DMS153 (cell line): ENCODE data around the gene CNOT8.
"Not testable (repeated sequence)": the region's sequence is repeated elsewhere in the genome, so short reads cannot be mapped to it uniquely, and the experiment has no call there.

Source experiments
- DNase-seq: peaks from one replicate; lab custom pipeline; 2025; lab: John Stamatoyannopoulos, UW

The CNOT8 gene

GRCh38 chr5:154858297-154858971 is at the start of gene CNOT8:
TSS of gene CNOT8 (plus strand) at chr5:154858627. CDS start at chr5:154863279, 4,652 bp downstream.
- peak; percentile 80 for DNase-seq

DNA sequence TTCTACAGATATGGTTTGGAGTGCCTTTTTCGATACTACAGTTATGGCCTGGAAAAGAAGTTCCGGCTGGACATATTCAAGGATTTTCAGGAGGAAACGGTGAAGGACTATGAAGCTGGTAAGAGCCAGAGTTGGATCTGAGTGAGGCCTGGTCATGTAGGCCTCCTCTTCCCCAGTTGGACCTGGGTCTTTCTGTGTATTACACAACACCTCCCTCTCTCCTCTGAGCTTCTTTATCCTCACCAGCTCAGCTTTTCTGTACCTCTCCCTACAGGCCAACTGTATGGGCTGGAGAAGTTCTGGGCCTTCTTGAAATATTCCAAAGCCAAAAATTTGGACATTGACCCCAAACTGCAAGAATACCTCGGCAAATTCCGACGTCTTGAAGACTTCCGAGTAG is 47.2 kb upstream of the CNOT8 start:
- no peak for DNase-seq

DNA sequence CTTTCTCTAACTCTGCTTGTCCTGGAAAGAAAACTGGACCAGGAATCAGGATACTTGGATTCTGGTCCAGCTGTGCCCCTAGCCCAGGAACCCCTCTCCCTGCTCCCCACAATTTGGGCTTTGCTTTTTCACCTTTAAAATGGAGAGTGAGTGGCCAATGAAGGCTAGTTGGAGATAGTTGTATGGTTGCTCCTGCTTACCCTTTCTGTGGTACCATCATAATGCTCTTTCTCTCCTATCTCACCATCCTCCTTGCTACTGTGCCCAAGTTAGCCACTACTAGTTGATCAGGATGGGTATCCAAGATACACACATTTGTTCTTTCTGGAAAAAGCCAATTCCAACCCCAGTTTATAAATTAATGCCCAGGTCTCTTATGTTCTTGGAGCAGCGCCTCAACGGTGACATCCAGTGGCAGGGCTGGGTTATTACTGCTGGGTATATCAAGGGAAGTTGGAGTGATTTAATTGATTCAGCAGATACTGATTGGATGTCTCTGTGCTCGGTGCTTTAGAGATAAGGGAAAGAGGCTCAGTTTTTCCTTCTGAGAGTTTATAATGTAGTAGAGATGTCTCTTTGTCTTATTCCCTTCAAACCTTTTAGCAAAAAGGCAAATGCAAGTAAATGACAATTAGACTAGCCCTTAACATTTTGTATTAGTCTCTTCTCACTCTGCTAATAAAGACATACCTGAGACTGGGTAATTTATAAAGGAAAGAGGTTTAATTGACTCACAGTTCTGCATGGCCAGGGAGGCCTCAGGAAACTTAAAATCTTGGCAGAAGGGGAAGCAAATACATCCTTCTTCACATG is 46.6 kb upstream of the CNOT8 start:
- DNase-seq = no peak

- no peak for DNase-seq
These were observed 45.3 kb upstream of the CNOT8 start for GRCh38 chr5:154813158-154813557.

DNA sequence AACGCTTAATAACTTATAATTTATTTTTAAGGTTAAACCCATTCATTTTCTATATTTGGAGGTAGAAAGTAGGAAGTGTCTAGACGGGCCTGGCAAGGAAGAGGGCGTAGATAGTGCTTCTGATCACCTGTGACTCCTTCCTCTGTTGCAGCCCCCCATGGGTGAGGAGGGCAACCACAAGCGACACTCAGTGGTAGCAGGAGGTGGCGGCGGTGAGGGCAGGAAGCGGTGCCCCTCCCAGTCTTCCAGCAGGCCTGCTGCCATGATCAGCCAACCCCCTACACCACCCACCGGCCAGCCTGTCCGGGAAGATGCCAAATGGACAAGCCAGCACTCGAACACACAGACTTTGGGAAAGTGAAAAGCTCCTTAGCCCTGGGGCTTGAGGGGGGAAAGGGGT is 44.7 kb upstream of the CNOT8 start:
- no peak for DNase-seq

DNA sequence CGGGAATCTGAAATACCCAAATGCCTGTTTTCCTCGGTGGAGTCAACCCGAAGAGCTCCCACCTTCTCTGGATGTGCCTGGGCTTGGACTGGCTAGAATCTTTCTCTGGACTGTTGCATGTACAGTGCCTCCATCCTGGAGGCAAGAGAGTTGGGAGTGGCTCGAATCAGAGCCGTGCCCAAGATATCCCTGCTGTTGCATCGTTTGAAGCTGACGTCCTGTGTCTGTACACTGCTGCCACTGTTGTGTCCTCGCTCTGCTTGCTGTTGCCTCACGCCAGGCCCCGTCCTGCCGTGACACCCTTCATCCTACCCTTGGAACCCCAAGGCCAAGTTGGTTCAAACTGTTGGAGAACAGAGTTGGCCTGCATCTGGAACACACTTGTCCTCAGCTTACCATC is 43.4 kb upstream of the CNOT8 start:
- no peak for DNase-seq

GRCh38 chr5:154815684-154816247 is 42.7 kb upstream of the CNOT8 start:
- no peak for DNase-seq

DNA sequence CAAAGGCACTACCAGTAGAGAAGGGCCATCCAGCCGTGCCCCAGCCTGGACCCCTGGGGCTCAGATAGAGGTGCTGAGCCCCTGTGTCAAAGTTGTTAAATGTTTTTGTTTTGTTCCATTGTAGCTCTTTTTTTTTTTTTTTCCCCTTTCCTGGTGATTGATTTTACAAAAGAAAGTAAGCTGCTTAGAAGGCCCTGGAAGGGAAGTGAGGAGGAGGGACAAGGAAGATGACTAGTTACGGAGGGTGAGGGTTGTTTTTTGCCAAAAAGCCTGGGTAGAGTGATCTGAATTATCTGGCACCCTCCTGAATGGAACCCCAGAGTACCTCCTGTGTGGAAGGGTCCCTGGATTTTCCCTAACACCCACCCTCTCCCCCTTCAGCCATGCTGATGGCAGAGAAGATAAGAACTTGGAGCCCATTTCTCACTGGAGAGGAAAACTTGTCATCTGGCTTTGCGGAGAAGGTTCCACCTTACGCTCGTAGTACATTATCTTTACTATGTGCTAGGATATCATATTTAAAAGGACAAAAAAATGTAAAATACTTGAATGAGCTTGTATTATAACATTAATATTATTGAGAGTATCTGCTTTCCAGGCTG is 41.4 kb upstream of the CNOT8 start:
- DNase-seq = no peak

GRCh38 chr5:154817815-154818214 is 40.6 kb upstream of the CNOT8 start:
- DNase-seq = no peak

DNA sequence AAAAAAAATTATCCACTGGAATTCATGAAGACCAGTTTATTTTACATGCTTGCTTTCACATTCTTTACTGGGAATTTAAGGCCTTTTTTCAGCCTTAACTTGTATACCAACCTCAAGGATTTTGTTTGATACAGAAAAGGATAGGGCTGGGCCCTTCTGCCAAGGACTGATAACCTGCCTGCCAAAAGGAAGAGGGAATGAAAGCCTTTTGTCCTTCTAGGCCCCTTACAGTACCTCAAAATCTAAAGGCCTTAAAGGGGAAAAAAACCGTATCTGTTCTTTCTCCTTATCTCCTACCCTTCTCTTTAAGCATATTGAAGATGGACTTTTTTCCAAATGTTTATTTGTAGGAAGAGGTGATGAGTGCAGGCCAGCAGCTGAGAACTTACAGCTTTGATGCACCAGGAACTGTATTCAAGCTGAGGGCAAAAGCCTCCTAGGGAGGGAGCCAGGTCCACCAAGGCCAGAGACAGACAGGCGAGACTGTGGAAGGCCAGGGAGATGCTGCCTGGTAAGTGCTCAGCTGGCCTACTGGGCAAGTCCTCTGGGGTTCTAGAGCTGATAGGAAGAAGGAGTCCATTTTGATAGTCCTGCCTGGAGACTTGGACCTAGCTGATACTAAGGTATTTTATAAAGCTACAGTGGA is 39.8 kb upstream of the CNOT8 start:
- DNase-seq = no peak

GRCh38 chr5:154819546-154819945 is 38.9 kb upstream of the CNOT8 start:
- no peak for DNase-seq

DNA sequence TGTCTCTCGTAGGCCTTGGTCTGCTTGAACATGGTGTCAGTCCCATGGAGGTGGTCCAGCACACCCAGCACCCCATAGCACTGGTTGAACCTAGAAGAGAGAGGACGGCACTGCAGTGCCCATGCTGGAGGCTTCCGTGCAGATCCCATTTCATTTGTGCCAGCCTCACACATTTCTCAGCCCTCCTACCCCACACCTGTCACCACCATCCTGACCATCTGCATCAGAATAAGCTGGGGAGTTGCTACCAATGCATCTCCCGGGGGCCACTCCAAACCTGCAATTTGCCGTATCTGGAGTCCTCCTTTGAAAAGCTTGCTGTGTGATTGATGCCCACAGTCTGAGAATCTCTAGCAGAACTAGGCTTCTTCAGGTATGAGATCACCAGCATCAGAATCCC is 38.0 kb upstream of the CNOT8 start:
- no peak for DNase-seq

DNA sequence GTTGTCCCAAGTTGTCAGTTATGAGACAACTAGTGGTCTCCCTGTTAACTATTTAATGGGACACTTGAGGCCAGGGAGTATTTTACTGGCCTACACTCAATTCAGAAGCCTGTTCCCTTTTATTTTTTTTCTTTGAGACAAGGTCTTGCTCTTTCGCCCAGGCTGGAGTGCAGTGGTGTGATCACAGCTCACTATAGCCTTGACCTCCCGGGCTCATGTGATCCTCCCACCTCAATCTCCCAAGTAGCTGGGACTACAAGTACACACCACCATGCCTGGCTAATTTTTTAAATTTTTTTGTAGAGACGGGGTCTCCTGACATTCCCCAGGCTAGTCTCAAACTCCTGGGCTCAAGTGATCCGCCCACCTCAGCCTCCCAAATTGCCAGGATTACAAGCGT is 35.5 kb upstream of the CNOT8 start:
- not testable (repeated sequence) for DNase-seq

GRCh38 chr5:154823605-154824004 is 34.8 kb upstream of the CNOT8 start:
- DNase-seq = no peak

DNA sequence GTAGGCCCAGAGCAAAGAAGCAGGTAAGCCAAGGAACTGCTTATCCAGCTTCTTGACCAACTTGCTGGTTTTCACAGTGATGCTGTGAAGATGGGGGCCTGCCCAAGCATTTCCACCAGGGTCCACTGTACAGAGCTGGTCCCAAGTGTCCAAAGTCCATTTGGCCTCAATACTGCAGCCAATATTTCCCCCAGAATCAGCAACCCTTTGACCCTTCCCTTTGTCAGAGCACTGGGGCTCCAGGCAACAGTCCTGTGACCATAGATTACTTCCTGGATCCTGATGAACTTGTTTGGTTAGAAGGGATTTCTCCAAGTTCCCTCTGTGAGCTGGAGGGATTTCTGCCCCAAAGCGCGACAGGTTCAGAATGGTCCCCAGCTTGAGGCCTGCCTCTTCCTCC is 34.4 kb upstream of the CNOT8 start:
- DNase-seq = no peak

DNA sequence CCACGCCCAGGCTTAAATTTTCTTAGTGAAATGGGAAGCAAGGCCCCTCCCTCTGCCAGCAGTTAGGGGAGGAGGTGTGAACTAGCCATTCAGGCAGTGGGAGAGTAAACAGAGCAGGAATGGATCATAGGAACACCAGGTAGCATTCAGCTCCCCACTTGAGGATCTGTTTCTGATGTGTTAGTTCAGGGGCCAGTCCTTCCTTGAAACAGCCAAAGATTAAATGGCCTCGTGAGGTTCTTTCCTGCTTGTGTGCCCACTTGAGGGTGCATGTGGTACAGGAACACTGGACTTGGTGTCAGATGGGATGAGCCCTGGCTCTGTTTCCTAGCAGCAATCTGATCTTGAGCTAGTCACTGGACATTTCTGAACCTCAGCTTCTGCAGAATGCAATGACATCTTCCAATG is 29.2 kb upstream of the CNOT8 start:
- peak; percentile 24 for DNase-seq

DNA sequence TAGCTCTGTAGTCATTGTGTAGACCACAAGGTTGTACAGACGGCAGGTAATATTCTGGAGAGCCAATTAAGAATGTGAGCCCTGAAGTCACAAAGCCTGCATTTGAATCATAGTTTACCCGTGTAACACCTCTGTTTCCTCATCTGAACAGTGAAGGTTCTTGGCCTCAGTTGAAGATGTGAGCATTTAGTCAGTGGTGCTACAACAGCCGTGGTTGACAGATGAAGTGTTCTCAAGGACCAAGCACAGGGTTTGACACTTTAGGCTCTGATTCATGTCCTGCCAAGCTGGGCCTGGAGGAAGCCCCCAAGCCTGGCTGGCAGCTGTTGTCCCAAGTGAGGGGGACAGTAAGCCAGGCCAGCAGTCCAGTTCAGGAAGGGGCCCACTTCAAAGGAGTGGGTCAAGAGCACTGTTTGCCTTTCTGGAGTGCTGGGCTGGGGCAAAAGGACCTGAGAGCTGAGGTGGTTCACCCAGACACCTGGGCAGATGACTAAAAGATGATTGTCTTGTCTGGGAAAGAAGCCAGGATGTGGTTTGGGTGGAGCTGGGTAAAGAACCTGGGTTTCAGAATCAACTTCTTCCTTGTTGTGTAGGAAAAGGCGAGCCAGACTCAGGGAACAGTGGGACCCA is 28.7 kb upstream of the CNOT8 start:
- DNase-seq = peak; percentile 37

- no peak for DNase-seq
These were observed 28.2 kb upstream of the CNOT8 start for GRCh38 chr5:154830219-154830595.

DNA sequence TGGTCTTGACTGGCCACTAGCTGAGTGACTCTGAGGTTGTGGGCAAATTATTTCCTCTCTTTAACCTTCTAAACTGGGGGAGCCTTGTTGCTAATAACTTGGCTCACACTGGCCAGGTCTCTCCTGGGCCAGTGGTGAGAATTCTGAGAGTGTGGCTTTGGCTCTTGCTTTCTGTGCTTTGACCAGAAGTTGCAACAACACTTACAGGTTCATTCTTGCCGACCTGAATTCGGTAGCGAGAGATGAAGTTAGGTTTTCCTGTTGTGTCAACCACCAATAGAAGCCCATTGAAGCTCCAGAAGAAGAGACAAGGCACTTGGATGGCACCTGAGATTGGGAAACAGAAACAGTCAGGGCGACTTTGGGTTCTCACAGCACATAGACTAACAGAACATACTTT is 27.8 kb upstream of the CNOT8 start:
- no peak for DNase-seq

GRCh38 chr5:154831451-154831850 is 27.0 kb upstream of the CNOT8 start:
- DNase-seq = no peak

DNA sequence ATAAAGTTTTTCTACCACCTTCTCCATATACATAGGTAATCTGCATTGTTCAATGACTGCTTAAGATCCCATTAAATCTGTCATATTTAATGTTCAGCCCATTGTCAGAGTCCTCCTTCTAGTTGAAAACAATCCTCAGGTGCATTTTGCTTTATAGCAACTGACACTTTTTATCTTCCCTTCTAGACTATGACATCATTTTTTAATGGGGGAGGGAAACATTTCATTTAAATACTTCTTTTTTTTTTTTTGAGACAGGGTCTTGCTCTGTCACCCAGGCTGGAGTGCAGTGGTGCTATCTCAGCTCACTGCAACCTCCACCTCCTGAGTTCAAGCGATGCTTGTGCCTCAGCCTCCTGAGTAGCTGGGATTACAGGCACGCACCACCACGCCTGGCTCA is 25.6 kb upstream of the CNOT8 start:
- not testable (repeated sequence) for DNase-seq

DNA sequence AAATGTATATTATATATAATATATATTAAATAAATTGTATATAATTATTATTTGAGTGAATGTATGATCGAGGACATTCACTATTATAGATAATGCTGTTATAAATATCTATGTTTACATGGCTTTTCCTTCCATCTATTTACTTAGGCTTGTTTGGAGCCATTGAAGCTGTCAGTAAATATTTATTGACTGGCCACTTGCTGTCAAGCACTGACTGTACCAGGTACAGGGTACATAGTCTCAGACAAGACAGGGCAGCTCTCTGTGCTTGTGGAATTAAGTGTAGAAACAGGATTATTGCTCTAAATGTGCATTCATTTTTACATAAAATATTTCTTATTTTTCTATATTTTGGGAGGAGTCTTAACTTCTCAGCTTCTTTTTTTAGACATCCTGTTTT is 24.4 kb upstream of the CNOT8 start:
- peak; percentile 8 for DNase-seq
